C1 segment of cervical spinal cord (tissue), 14 donors: ENCODE results near the gene EXD3.
"Not testable (repeated sequence)": the region's sequence is repeated elsewhere in the genome, so short reads cannot be mapped to it uniquely, and the experiment has no call there.

Experiments used
- DNase-seq, 14 donors: peaks; one replicate each; lab custom pipeline; 2025; lab: John Stamatoyannopoulos, UW

The EXD3 gene

GRCh38 chr9:137458194-137459151, 35.5 kb upstream of the EXD3 start:
- DNase-seq: peak in 8 of 14 donors; percentile 30 to 76 (median 66)

GRCh38 chr9:137457406-137458193, 34.6 kb upstream of the EXD3 start:
- peak in 4 of 14 donors; percentile 29 to 64 (median 48) for DNase-seq

DNA sequence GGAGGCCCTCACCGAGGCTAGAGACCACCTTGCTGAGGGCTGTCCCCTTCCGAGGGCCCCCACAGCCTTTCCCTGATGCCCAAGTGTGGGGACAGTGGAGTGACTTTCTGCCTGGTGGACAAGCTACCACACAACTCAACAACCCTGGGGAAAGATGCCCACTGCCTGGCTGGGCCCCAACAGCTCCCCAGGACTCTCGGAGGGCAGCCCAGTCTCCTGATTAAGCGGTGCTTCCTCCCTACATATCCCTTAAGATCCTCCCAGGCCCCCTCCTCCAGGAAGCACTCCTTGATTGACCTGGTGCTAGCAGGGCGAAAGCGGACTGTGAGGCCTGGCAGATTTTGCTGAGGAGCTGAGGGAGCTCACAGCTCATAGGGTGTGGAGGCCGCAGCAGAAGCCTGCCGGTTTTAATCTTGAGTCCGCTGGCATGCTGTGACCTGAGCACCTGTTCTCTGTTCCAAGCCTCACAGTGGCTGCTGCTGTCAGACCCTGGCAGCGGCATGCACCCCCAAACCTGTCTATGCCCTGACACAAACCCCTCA, 34.0 kb upstream of the EXD3 start:
- DNase-seq: no peak

DNA sequence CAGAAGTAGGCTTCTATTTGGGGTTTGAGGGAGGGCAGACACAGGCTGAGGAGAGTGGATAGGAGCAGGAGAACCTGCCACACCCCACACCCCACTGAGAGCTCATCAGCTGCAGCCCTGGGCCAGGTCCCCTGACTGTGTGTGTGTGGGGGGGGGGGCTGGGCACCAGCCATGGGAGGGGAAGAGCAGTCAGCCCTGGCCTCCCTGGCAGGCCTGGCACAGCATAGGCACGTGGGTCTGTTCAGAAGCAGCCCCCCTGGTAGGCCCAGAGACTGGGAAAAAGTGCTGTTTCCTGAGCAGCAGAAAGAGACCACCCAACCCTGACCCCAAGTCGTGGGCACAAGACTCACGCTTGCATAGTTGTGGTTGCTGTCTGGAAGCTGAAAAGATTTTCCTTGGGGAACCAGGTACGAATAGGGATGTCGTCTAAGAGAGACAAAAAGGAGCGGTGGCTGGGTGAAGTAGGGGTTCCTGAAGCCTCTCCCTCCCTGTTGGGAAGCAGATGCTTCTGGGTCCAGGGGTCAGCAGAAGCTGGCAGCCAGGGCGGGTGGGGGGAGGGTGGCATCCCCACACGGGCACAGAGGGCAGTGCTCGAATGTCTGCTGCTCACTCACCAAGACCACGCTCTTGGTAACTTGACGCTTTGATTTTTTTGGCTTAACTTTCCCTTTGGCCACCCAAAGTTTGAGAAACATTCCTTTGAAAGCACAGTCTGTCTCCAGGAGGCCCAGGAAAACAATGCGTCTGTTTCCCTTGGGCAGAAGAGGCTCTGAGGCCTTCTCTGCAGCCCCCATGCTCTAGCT, 33.3 kb upstream of the EXD3 start:
- DNase-seq: peak in 2 of 14 donors; percentile 30 to 70

- DNase-seq: no peak
Observed at GRCh38 chr9:137455359-137455991, 32.5 kb upstream of the EXD3 start.

DNA sequence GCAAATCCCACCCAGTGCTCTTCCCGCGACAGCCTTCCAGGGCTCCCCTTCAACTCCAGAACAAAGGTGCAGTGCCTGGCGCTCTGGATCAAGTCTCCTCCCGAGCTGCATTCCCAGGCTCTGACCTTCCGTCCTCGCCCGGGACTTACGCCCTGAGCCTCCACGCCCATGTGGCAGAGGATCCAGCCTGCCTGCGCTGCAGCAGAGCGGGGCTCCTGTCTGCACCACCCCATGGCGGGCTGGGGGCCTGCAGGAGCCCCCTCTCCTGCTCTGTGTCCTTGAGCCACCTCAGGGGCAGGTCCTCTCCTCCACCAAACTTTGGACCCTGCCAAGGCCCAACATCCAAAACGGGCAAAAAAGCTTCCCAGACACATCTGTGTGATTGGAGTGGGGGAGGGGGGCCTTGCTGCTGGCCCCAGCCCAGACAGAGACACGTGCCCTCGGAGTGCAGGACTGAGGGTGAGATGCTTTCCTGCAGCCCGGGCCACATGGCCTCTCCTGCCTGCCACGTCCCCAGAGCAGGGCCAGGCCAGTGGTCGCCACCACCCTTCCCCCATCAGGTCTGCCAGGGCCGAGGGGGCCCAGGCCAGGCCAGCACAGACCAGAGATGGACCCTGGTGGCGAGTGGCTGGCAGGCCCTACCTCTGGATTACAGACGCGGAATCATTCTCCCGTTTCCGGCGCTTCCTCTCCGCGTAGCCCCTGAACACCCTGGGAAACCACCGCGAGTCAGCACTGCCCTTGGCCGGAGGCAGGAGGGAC, 31.8 kb upstream of the EXD3 start:
- no peak for DNase-seq

GRCh38 chr9:137454145-137454596, 31.2 kb upstream of the EXD3 start:
- peak in 1 of 14 donors; percentile 31 for DNase-seq

DNA sequence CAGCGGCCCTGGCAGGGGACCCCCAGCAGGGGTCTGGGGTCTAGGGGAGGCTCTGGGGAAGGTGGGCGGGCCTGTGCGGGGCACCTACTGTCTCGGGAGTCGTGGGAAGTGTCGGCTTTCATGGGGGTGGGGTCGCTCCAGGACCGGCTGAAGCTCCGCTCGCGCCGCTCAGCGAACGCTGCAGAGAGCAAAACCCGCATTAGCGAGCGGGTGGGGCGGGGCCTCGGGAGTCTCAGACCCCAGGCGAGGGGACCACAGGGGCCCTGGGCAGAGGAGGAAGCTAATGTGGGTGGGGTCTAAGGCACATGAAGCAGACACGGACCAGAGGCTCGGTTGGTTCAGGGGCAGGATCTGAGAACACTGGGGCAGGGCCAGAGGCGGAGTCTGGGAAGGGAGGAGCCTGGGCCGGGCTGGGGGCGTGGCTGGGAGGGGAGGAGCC, 30.7 kb upstream of the EXD3 start:
- DNase-seq: peak in 3 of 14 donors; percentile 22 to 33 (median 30)

DNA sequence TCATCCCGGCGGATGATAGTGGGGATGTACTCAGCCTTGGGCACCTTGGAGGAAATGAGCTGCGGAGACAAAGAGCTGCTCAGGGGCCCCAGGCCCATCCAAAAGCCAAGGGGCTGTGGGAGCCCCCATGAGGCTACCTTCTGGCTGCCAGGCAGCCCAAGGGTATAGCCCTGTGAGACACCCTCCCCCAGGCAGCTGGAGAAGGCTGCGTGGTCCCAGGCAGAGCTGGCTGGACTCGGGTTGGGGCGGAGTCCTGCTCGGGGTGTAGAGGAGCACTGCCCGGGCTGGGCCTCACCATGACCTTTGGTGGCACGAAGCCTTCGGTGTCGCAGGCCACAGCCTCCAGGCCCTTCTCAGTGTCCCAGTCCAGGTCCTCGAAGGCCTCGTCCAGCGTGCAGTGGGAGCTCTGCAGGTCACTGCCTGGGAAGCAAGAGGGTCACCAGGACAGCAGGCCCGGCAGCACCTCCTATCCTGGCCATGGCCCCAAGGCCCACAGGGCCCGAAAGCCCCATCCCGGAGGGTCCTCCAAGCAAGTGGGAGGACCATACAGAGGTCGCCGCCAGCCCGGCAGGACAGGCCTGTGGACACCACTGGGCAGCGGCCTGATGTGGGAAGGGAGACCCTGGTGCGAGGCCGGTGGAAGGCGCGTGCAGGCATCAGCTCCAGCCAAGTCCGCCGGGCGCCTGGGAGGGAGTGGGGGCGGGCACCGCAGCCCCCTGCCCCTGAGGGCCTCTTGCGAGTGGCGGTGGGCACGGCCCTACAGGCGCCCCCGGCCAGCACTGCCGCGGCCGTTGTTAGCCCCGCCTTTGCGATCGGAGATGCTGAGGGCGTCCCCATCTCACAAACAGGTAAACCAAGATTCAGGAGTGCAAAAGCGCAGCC, 30.0 kb upstream of the EXD3 start:
- no peak for DNase-seq

DNA sequence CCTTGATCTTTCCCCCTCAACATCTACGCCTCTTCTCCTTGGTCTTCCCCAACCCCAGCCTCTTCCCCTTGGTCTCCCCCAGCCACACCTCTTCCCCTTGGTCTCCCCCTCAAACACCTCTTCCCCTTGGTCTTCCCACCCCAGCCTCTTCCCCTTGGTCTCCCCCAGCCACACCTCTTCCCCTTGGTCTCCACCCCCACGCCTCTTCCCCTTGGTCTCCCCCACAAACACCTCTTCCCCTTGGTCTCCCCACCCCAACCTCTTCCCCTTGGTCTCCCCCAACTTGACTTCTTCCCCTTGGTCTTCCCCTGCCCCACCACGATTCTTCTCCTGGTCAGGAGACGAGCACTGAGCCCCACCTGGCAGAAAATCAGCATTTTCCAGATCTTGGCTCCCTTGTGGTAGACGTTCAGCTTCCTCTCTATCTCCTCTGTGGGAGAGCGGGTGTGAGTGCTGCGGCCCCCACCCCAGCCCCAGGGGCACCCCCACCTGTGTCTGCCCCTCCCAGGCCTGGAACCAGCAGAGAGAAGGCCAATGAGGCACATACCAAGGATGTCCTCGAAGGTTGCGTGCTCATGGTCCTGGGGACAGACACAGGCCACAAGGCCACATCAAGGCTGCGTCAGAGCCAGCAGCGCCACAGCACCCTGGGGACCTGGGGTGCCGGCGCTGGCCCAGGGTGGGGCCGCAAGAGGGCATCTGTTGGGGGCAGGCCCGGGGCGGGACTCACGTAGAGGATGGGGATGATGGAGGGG, 29.2 kb upstream of the EXD3 start:
- DNase-seq: no peak

GRCh38 chr9:137451264-137452005, 28.5 kb upstream of the EXD3 start:
- not testable (repeated sequence) for DNase-seq

- DNase-seq: not testable (repeated sequence)
Observed at GRCh38 chr9:137450539-137451222, 27.7 kb upstream of the EXD3 start.

DNA sequence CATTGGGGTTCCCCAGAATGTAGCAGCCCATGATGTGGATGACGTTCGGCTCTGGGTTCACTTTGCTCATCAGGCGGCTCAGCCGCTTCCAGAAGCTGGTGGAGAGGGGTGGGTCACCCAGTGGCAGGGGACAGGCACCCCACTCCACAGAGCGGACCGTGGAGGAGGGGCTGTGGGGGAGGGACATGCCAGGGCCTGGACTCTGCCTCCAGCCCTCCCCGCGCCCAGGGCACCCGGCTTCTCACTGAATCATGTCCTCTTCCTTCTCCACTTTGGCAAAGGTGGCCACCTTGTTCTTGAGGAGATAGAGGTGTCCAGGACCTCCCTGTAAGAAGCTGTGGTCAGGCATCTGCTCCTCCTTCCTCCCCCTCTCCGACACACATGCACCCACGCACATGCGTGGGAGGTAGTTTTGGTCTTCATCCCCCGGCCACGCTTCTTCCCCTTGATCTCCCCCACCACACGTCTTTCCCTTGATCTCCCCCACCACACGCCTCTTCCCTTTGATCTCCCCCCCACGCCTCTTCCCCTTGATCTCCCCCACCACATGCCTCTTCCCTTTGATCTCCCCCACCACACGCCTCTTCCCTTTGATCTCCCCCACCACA, 27.1 kb upstream of the EXD3 start:
- DNase-seq: no peak

- no peak for DNase-seq
Observed at GRCh38 chr9:137449081-137449844, 26.3 kb upstream of the EXD3 start.

- no peak for DNase-seq
Observed at GRCh38 chr9:137448602-137448962, 25.6 kb upstream of the EXD3 start.
